ENCODE measurements around the gene SETD2.

GRCh38 chr3:46978985-46979944 lies 184.6 kb downstream of the SETD2 start, which contains the start of gene NBEAL2:
- peak in 3 of 4 experiments; percentile 24 to 43 (median 28) for TF ChIP-seq CTCF (IDR thresholded peaks at IDR 0.05)
- peak; percentile 69 to 82 for TF ChIP-seq POLR2A (IDR thresholded peaks at IDR 0.05)

Data from uterus (tissue), 2 donors.